Activated naive CD4-positive, alpha-beta T cell treated with anti-CD3 and anti-CD28 coated beads, Interleukin-2, amount 10 ng/mL, durations not matched to agents 7 days and 5 days (primary cell): ENCODE measurements around the gene C19orf38.
A peak's percentile ranks its signal among the peaks of the same experiment; 100 is the strongest.
"Not testable (repeated sequence)": the region's sequence is repeated elsewhere in the genome, so short reads cannot be mapped to it uniquely, and the experiment has no call there.

Experiments
- CTCF ChIA-PET: fragments of 350-600 bp; sonication (Branson Sonifier 250); formaldehyde crosslinking; loops from one replicate; lab custom pipeline; 2021; ENCODE audit warnings: antibody characterized with exemption; lab: Charles Lee
- DNase-seq: peaks from one replicate; pipeline ENCODE4 v3.0.0-alpha.2; 2020
- H3K27ac Mint-ChIP-seq: one replicate; pipeline ENCODE4 v1.8.0; 2021; ENCODE audit warnings: mild to moderate bottlenecking, moderate library complexity, mixed read lengths
- H3K27me3 Mint-ChIP-seq: one replicate; pipeline ENCODE4 v1.8.0; 2021; ENCODE audit warnings: mild to moderate bottlenecking, mixed read lengths
- H3K36me3 Mint-ChIP-seq: one replicate; pipeline ENCODE4 v1.8.0; 2021; ENCODE audit warnings: mixed read lengths
- H3K4me1 Mint-ChIP-seq: one replicate; pipeline ENCODE4 v1.8.0; 2021; ENCODE audit warnings: mixed read lengths
- H3K4me3 Mint-ChIP-seq: one replicate; pipeline ENCODE4 v1.8.0; 2021; ENCODE audit warnings: mild to moderate bottlenecking, moderate library complexity, mixed read lengths
- H3K9me3 Mint-ChIP-seq: one replicate; pipeline ENCODE4 v1.8.0; 2021; ENCODE audit warnings: mixed read lengths

Gene C19orf38

GRCh38 chr19:10868872-10869547 lies 20.8 kb downstream of the C19orf38 start:
- H3K27me3 Mint-ChIP-seq = no peaks in the 10 kb centered on the region
- H3K27ac Mint-ChIP-seq = peak overlapping the region; percentile 33
- H3K36me3 Mint-ChIP-seq = no peaks in the 10 kb centered on the region
- CTCF ChIA-PET = no interaction called here
- no peak for DNase-seq
- no peak overlapping the region for H3K4me3 Mint-ChIP-seq
- H3K9me3 Mint-ChIP-seq = no peaks in the 10 kb centered on the region
- peaks cover 41% of the 10 kb centered on the region for H3K4me1 Mint-ChIP-seq

GRCh38 chr19:10869872-10870311 lies 21.7 kb downstream of the C19orf38 start:
- Mint-ChIP-seq H3K27ac (peak overlapping the region; percentile 92), H3K4me3 (peak overlapping the region; percentile 78), H3K4me1 (peaks cover 34% of the 10 kb centered on the region)
- H3K9me3 Mint-ChIP-seq, H3K27me3 Mint-ChIP-seq, DNase-seq, H3K36me3 Mint-ChIP-seq: not testable (repeated sequence)
- CTCF ChIA-PET = interaction anchor here (1.0 to 1.9 kb wide), 3 partner anchors 9 to 153 kb away, joined by 3 to 11 read pairs (median 8); partner anchors contain the start of gene DNM2

GRCh38 chr19:10870501-10870954 lies 22.3 kb downstream of the C19orf38 start:
- H3K36me3 Mint-ChIP-seq = no peaks in the 10 kb centered on the region
- H3K4me3 Mint-ChIP-seq = peak overlapping the region; percentile 78
- H3K27me3 Mint-ChIP-seq = no peaks in the 10 kb centered on the region
- H3K27ac Mint-ChIP-seq = peak overlapping the region; percentile 92
- no peaks in the 10 kb centered on the region for H3K9me3 Mint-ChIP-seq
- DNase-seq = no peak
- H3K4me1 Mint-ChIP-seq = peaks cover 34% of the 10 kb centered on the region
- CTCF ChIA-PET = interaction anchor here (0.6 to 1.9 kb wide), 5 partner anchors 9 to 153 kb away, joined by 3 to 11 read pairs (median 5); partner anchors contain the start of gene DNM2

- no peaks in the 10 kb centered on the region for H3K27me3 Mint-ChIP-seq
Observed at GRCh38 chr19:10870955-10871603, 22.9 kb downstream of the C19orf38 start, which contains the start of gene CARM1. Gene CARM1, plus strand, starts transcription at chr19:10871553. Its CDS starts 150 bp downstream, at chr19:10871703.

GRCh38 chr19:10871711-10872545 lies 23.7 kb downstream of the C19orf38 start:
- Mint-ChIP-seq H3K4me1 (peaks cover 37% of the 10 kb centered on the region), H3K4me3 (peak overlapping the region; percentile 79), H3K27ac (peak overlapping the region; percentile 76), H3K36me3 (no peaks in the 10 kb centered on the region), H3K27me3 (no peaks in the 10 kb centered on the region), H3K9me3 (no peaks in the 10 kb centered on the region)
- CTCF ChIA-PET = interaction anchor here (0.5 to 1.9 kb wide), 9 partner anchors 8 to 429 kb away, joined by 3 to 11 read pairs (median 4); partner anchors contain the start of genes DNM2 and SMARCA4
- DNase-seq = peak; percentile 58

More at GRCh38 chr19:10870955-10871603, 22.9 kb downstream of the C19orf38 start, which contains the start of gene CARM1:
- peaks cover 34% of the 10 kb centered on the region for H3K4me1 Mint-ChIP-seq
- H3K27ac Mint-ChIP-seq = peak within 1 kb of the TSS; percentile 92
- no peaks in the 10 kb centered on the region for H3K9me3 Mint-ChIP-seq
- CTCF ChIA-PET = interaction anchor here (0.6 to 1.9 kb wide), 4 partner anchors 9 to 154 kb away, joined by 4 to 11 read pairs (median 6); partner anchors contain the start of gene DNM2
- peak; percentile 99 for DNase-seq
- H3K4me3 Mint-ChIP-seq = peak within 1 kb of the TSS; percentile 79
- H3K36me3 Mint-ChIP-seq = no peaks in the 10 kb centered on the region

GRCh38 chr19:10872546-10873107 lies 24.4 kb downstream of the C19orf38 start:
- H3K9me3 Mint-ChIP-seq = no peaks in the 10 kb centered on the region
- H3K36me3 Mint-ChIP-seq = no peaks in the 10 kb centered on the region
- CTCF ChIA-PET = interaction anchor here (0.5 to 1.7 kb wide), 8 partner anchors 9 to 429 kb away, joined by 3 to 8 read pairs (median 4); partner anchors contain the start of genes DNM2 and SMARCA4
- peaks cover 38% of the 10 kb centered on the region for H3K4me1 Mint-ChIP-seq
- DNase-seq = no peak
- no peaks in the 10 kb centered on the region for H3K27me3 Mint-ChIP-seq
- peak overlapping the region; percentile 84 for H3K27ac Mint-ChIP-seq
- peak overlapping the region; percentile 79 for H3K4me3 Mint-ChIP-seq

GRCh38 chr19:10874024-10874423 lies 25.8 kb downstream of the C19orf38 start:
- no peaks in the 10 kb centered on the region for H3K27me3 Mint-ChIP-seq
- peaks cover 42% of the 10 kb centered on the region for H3K4me1 Mint-ChIP-seq
- DNase-seq = no peak
- peaks cover under 1% of the 10 kb centered on the region for H3K36me3 Mint-ChIP-seq
- H3K4me3 Mint-ChIP-seq = peak overlapping the region; percentile 53
- CTCF ChIA-PET = interaction anchor here (0.6 to 1.3 kb wide), 2 partner anchors 10 to 67 kb away, joined by 3 to 5 read pairs; no protein-coding TSS in a partner anchor
- H3K27ac Mint-ChIP-seq = no peak overlapping the region
- no peaks in the 10 kb centered on the region for H3K9me3 Mint-ChIP-seq

- Mint-ChIP-seq H3K4me3 (no peak overlapping the region), H3K27ac (no peak overlapping the region), H3K9me3 (no peaks in the 10 kb centered on the region), H3K36me3 (peaks cover 5% of the 10 kb centered on the region), H3K4me1 (peaks cover 38% of the 10 kb centered on the region), H3K27me3 (no peaks in the 10 kb centered on the region)
- CTCF ChIA-PET = no interaction called here
- DNase-seq = no peak
Observed at GRCh38 chr19:10876459-10877240, 28.4 kb downstream of the C19orf38 start.

GRCh38 chr19:10877608-10878007 lies 29.4 kb downstream of the C19orf38 start:
- DNase-seq, H3K4me3 Mint-ChIP-seq, CTCF ChIA-PET, H3K9me3 Mint-ChIP-seq, H3K27me3 Mint-ChIP-seq, H3K36me3 Mint-ChIP-seq, H3K27ac Mint-ChIP-seq: not testable (repeated sequence)
- H3K4me1 Mint-ChIP-seq = peaks cover 35% of the 10 kb centered on the region

- DNase-seq = no peak
- Mint-ChIP-seq H3K4me1 (peaks cover 28% of the 10 kb centered on the region), H3K27me3 (no peaks in the 10 kb centered on the region), H3K4me3 (no peak overlapping the region), H3K27ac (peak overlapping the region; percentile 56), H3K36me3 (peaks cover 5% of the 10 kb centered on the region), H3K9me3 (no peaks in the 10 kb centered on the region)
- CTCF ChIA-PET = no interaction called here
Observed at GRCh38 chr19:10878253-10878652, 30.0 kb downstream of the C19orf38 start.

GRCh38 chr19:10881403-10882107 lies 33.3 kb downstream of the C19orf38 start:
- Mint-ChIP-seq H3K4me3 (no peak overlapping the region), H3K27ac (no peak overlapping the region), H3K4me1 (peaks cover 23% of the 10 kb centered on the region), H3K36me3 (peaks cover 5% of the 10 kb centered on the region), H3K9me3 (no peaks in the 10 kb centered on the region), H3K27me3 (no peaks in the 10 kb centered on the region)
- CTCF ChIA-PET = interaction anchor here (0.6 to 2.0 kb wide), 3 partner anchors 11 to 998 kb away, joined by 3 to 7 read pairs (median 4); no protein-coding TSS in a partner anchor
- no peak for DNase-seq

GRCh38 chr19:10882108-10882457 lies 33.9 kb downstream of the C19orf38 start:
- Mint-ChIP-seq H3K36me3 (peaks cover 5% of the 10 kb centered on the region), H3K4me3 (no peak overlapping the region), H3K27me3 (no peaks in the 10 kb centered on the region), H3K27ac (no peak overlapping the region), H3K9me3 (no peaks in the 10 kb centered on the region), H3K4me1 (peaks cover 19% of the 10 kb centered on the region)
- CTCF ChIA-PET = interaction anchor here (0.6 to 2.0 kb wide), 3 partner anchors 11 to 998 kb away, joined by 3 to 7 read pairs (median 4); no protein-coding TSS in a partner anchor
- DNase-seq = no peak
